GM12878 (cell line): ENCODE results near the gene TNFRSF6B. TPM values are rescaled to one million over a fixed set of nuclear protein-coding genes. Genes with fewer than 3 reads are reported as not detected.

Experiments used
- ATAC-seq: fragments of 200-7000 bp; cut with Tn5 transposase; 3 replicates; pipeline ENCODE4 v1.9.1; 2020; ENCODE audit warnings: mild to moderate bottlenecking, moderate library complexity
- BruUV-seq: library from RNA; stranded (reverse); fragments of 400-500 nt; replicated peaks from 2 replicates; lab custom pipeline; 2021; lab: Mats Ljungman, UMichigan
- CTCF ChIA-PET: fragments of 300-600 bp; sonication (Branson Sonifier 250); formaldehyde crosslinking; extraction: SDS; loops from one replicate; lab custom pipeline; 2021; ENCODE audit warnings: inconsistent platforms; lab: Yijun Ruan, JAX
- POLR2A ChIA-PET: fragments of 350-600 bp; formaldehyde crosslinking; extraction: SDS; loops from one replicate; lab custom pipeline; 2021; ENCODE audit warnings: inconsistent platforms; lab: Charles Lee
- RAD21 ChIA-PET: fragments of 300-600 bp; sonication (Branson Sonifier 250); formaldehyde crosslinking; loops from one replicate; lab custom pipeline; 2023; ENCODE audit warnings: antibody characterized with exemption; ENCODE audit not compliant: unreplicated experiment; lab: Charles Lee
- SMC1A ChIA-PET: fragments of 300-600 bp; sonication (Branson Sonifier 250); formaldehyde crosslinking; loops from one replicate; lab custom pipeline; 2023; ENCODE audit not compliant: unreplicated experiment, uncharacterized antibody; lab: Charles Lee
- DNase-seq: peaks from one replicate; pipeline ENCODE4 v3.0.0-alpha.2; 2011; ENCODE audit warnings: low read depth, low spot score
- FAIRE-seq: peaks from 3 replicates; lab custom pipeline; 2011; peaks lifted over from hg19 to GRCh38; lab: Jason Lieb, UNC
- H2AFZ ChIP-seq: 2 replicates; pipeline ENCODE4 v1.6.0; 2011; ENCODE audit warnings: low read depth, low read length, control low read depth; ENCODE audit not compliant: control insufficient read depth
- H3K27ac ChIP-seq: 2 replicates; pipeline ENCODE4 v1.5.1; 2011; ENCODE audit warnings: control low read depth; ENCODE audit not compliant: control insufficient read depth, insufficient read depth
- H3K27me3 ChIP-seq, 2 experiments: replicated peaks in 1 of 2; 2 replicates each; pipeline versions ENCODE4 v1.6.0 to v1.6.1; 2011; ENCODE audit warnings: low read length in 1 of 2; ENCODE audit not compliant: control insufficient read depth in 2 of 2, insufficient read depth in 2 of 2
- H3K36me3 ChIP-seq, 2 experiments: 2 replicates each; pipeline ENCODE4 v1.5.1; 2011; ENCODE audit warnings: low read length in 1 of 2; ENCODE audit not compliant: control insufficient read depth in 2 of 2, insufficient read depth in 2 of 2
- H3K4me1 ChIP-seq: 2 replicates; pipeline ENCODE4 v1.6.1; 2011; ENCODE audit warnings: mild to moderate bottlenecking, low read length, moderate library complexity, mixed read lengths; ENCODE audit not compliant: control insufficient read depth, insufficient read depth
- H3K4me2 ChIP-seq: 2 replicates; pipeline ENCODE4 v1.6.0; 2011; ENCODE audit warnings: control low read depth; ENCODE audit not compliant: control insufficient read depth, insufficient read depth
- H3K4me3 ChIP-seq: fragments of 200-600 bp; sonication (generic); 2 replicates; pipeline ENCODE4 v1.5.1; 2016
- H3K79me2 ChIP-seq: 2 replicates; pipeline ENCODE4 v1.6.0; 2011; ENCODE audit warnings: low read length; ENCODE audit not compliant: control insufficient read depth, insufficient read depth
- H3K9ac ChIP-seq: 2 replicates; pipeline ENCODE4 v1.8.0; 2011; ENCODE audit warnings: low read length, control low read depth, mixed read lengths; ENCODE audit not compliant: control insufficient read depth, insufficient read depth
- H3K9me3 ChIP-seq: replicated peaks from 3 replicates; pipeline ENCODE4 v1.5.1; 2011; ENCODE audit warnings: mild to moderate bottlenecking, low read length; ENCODE audit not compliant: control insufficient read depth, insufficient read depth
- H4K20me1 ChIP-seq: 2 replicates; pipeline ENCODE4 v1.6.0; 2011; ENCODE audit not compliant: control insufficient read depth, insufficient read depth
- CEBPZ ChIP-seq: fragments of 150-350 bp; IDR thresholded peaks from 2 replicates; pipeline ENCODE4 v1.6.1; 2016; ENCODE audit warnings: low read depth, low read length
- CHD2 ChIP-seq: IDR thresholded peaks from 2 replicates; pipeline ENCODE4 v1.6.1; 2011; ENCODE audit warnings: low read depth, low read length, improper control_type of control experiment, borderline replicate concordance
- ELK1 ChIP-seq: IDR thresholded peaks from 2 replicates; pipeline ENCODE4 v1.6.1; 2012; ENCODE audit warnings: low read depth, low read length, improper control_type of control experiment
- NR2C1 ChIP-seq: fragments of 450-650 bp; IDR thresholded peaks from 2 replicates; pipeline ENCODE4 v1.6.1; 2017; ENCODE audit warnings: antibody characterized with exemption, mild to moderate bottlenecking, moderate library complexity
- SPI1 ChIP-seq: IDR thresholded peaks from 2 replicates; pipeline ENCODE4 v1.6.1; 2011; ENCODE audit warnings: low read depth, mild to moderate bottlenecking, low read length, moderate library complexity, borderline replicate concordance; ENCODE audit not compliant: insufficient read depth
- ZNF592 ChIP-seq: fragments of 450-650 bp; IDR thresholded peaks from 2 replicates; pipeline ENCODE4 v1.6.1; 2017; ENCODE audit warnings: mild to moderate bottlenecking, moderate library complexity
- WGBS: methylation state at CpG from one replicate; pipeline ENCODE4 v1.1.6; 2016; ENCODE audit warnings: low lambda C conversion rate; ENCODE audit not compliant: insufficient replicate concordance, insufficient coverage; ENCODE audit errors: missing lambda C conversion rate; 5-methylcytosine and 5-hydroxymethylcytosine counted together
- in situ Hi-C: fragments of 300-500 bp; cut with MboI; formaldehyde crosslinking; loops from 9 replicates; pipeline ENCODE4 v1.14.3; 2018; ENCODE audit warnings: mixed read lengths
- intact Hi-C: fragments of 100-400 bp; cut with micrococcal nuclease; formaldehyde crosslinking; loops from one replicate; pipeline ENCODE4 v1.14.2; 2022; ENCODE audit not compliant: unreplicated experiment
- polyA plus RNA-seq, 11 experiments: library from polyadenylated mRNA; depleted of rRNA in 4 of 11; unstranded in 6 of 11; stranded (reverse) in 5 of 11; fragments of >200 nt; fragmentation: Nextera tagmentation in 4 of 11; fragmentation: Illumina TruSeq in 1 of 11; extraction: Ambion mirVana in 4 of 11; extraction: Trizol in 1 of 11; gene quantifications; 1 replicate in 1 of 11; 2 replicates in 10 of 11; pipeline versions ENCODE4 v1.2.1 to v1.2.3, GENCODE V29; 2011 to 2016; ENCODE audit warnings: inconsistent platforms in 2 of 11, missing spikeins in 2 of 11, low read depth in 1 of 11
- total RNA-seq, 4 experiments: library from RNA; depleted of rRNA in 3 of 4; stranded (reverse); fragments of >200 nt in 3 of 4; fragmentation: Illumina TruSeq in 1 of 4; extraction: Trizol in 1 of 4; gene quantifications; 2 replicates each; pipeline versions ENCODE4 v1.2.1 to v1.2.3, GENCODE V29; 2013 to 2021

TNFRSF6B gene
- total and polyA plus RNA-seq, 10 of the 15 experiments (the other 5 are each of a cell fraction or from before 2014, with no cell fraction given), result 0.67 to 2.2 (median 1.8) TPM; not detected in 7

GRCh38 chr20:63733579-63734081 is 37.2 kb downstream of the TNFRSF6B start:
- Histone ChIP-seq H2AFZ (no peak overlapping the region), H3K9ac (no peak overlapping the region), H3K36me3 (peaks cover 11 to 27% of the 10 kb centered on the region in 2 experiments; a peak in 3 of 4 replicates), H3K27me3 (no peaks in the 10 kb centered on the region), H3K4me3 (no peak overlapping the region), H4K20me1 (no peaks in the 10 kb centered on the region), H3K9me3 (0 out of 3 replicates have a peak, but pooled peaks cover 1% of the 10 kb centered on the region), H3K27ac (no peak overlapping the region), H3K4me1 (peaks cover 55% of the 10 kb centered on the region), H3K4me2 (no peak overlapping the region), H3K79me2 (peaks cover 33% of the 10 kb centered on the region)
- POLR2A ChIA-PET, result no interaction called here
- no peak for DNase-seq
- SMC1A ChIA-PET, result no interaction called here
- CTCF ChIA-PET, result interaction anchor here (1.5 kb wide), 1 partner anchor 26 kb away, joined by 4 read pairs; the partner anchor contains the start of genes ARFRP1 and ZGPAT
- BruUV-seq, result no TSS peak
- in situ Hi-C loops (no loop called here), intact Hi-C loops (no loop called here)
- ATAC-seq, result no peak
- RAD21 ChIA-PET, result interaction anchor here (1.2 kb wide), 1 partner anchor 35 kb away, joined by 3 read pairs; no protein-coding TSS in a partner anchor
- no peak for TF ChIP-seq SPI1
- no peak for TF ChIP-seq ELK1
- TF ChIP-seq CHD2, result no peak
- TF ChIP-seq ZNF592, result no peak
- TF ChIP-seq NR2C1, result no peak
- no peak for TF ChIP-seq CEBPZ
- WGBS, result 86% methylated on average over 18 of the region's 18 CpGs
- FAIRE-seq, result no peak
